ENCODE data around the gene NSMCE1. TPM values are rescaled to one million over a fixed set of nuclear protein-coding genes. Genes with fewer than 3 reads are reported as not detected.
A peak's percentile ranks its signal among the peaks of the same experiment; 100 is the strongest.

The NSMCE1 gene
- total and polyA plus RNA-seq, 2 donors (not counting 1 experiment from before 2014, with no cell fraction given): 29.0 to 61.9 TPM

- POLR2A ChIA-PET: interaction anchor here (0.6 to 2.4 kb wide), 13 partner anchors 10 to 318 kb away, joined by 3 to 24 read pairs (median 4); partner anchors contain the start of genes GTF3C1, KATNIP and KDM8
- H3K27me3 ChIP-seq (replicated peaks in 1 of 4; ENCODE audit: control extremely low read depth in 1 of 4, control insufficient read depth in 3 of 4, insufficient read depth in 4 of 4, low read length in 3 of 4): no peaks in the 10 kb centered on the region
- H2AFZ ChIP-seq (ENCODE audit: insufficient read depth, low read depth, low read length, poor library complexity, severe bottlenecking): peak overlapping the region; percentile 18
- peaks cover 28% of the 10 kb centered on the region for H3K79me2 ChIP-seq (ENCODE audit: control insufficient read depth, insufficient read depth, low read length)
- peak overlapping the region; percentile 96 for H3K27ac Mint-ChIP-seq
- H3K9me3 Mint-ChIP-seq (ENCODE audit: insufficient read depth): no peaks in the 10 kb centered on the region
- TF ChIP-seq CTCF (IDR thresholded peaks at IDR 0.05) (no peak), EZH2 (IDR thresholded peaks at IDR 0.05; ENCODE audit: borderline replicate concordance, insufficient read depth, low read depth, low read length, poor library complexity, severe bottlenecking) (no peak)
- H3K9ac ChIP-seq (ENCODE audit: low read length): peak overlapping the region; percentile 39
- peak overlapping the region; percentile 78 for H3K4me3 Mint-ChIP-seq
- intact Hi-C loops (cut with micrococcal nuclease): loop anchor here (1.0 to 5.0 kb wide), 3 partner anchors 29 to 50 kb away; partner anchors contain the start of gene KDM8
- no peaks in the 10 kb centered on the region for H4K20me1 ChIP-seq (ENCODE audit: control insufficient read depth, insufficient read depth, low read length, poor library complexity, severe bottlenecking)
- peaks cover 0 to 8% of the 10 kb centered on the region in 2 experiments for H3K36me3 ChIP-seq (replicated peaks in 1 of 2; ENCODE audit: control extremely low read depth in 1 of 2, control insufficient read depth in 1 of 2, extremely low read depth in 1 of 2, insufficient read depth in 2 of 2, low read length in 1 of 2)
- H3K27ac ChIP-seq (ENCODE audit: low read length in 2 of 2): peak overlapping the region; percentile 77 to 80
- peak overlapping the region; percentile 75 for H3K4me2 ChIP-seq (replicated peaks; ENCODE audit: low read depth, low read length, poor library complexity, severe bottlenecking)
- DNase-seq (peak; percentile 81), ATAC-seq (ENCODE audit: low read depth) (peak; percentile 68)
- peaks cover 88 to 93% of the 10 kb centered on the region in 2 donors for H3K4me1 ChIP-seq (ENCODE audit: control insufficient read depth in 2 of 2, insufficient read depth in 2 of 2, low read length in 2 of 2)
- no peaks in the 10 kb centered on the region for H3K9me3 ChIP-seq (ENCODE audit: control extremely low read depth in 1 of 3, control insufficient read depth in 2 of 3, insufficient read depth in 1 of 3, low read length in 2 of 3)
- CTCF ChIA-PET: interaction anchor here (0.6 to 10.0 kb wide), 25 partner anchors 8 to 221 kb away, joined by 3 to 172 read pairs (median 4); partner anchors contain the start of genes KDM8 and NSMCE1
- peak overlapping the region in 2 of 5 experiments; percentile 19 to 28 for H3K4me3 ChIP-seq (ENCODE audit: control extremely low read depth in 1 of 5, extremely low read depth in 1 of 5, insufficient read depth in 1 of 5, low read depth in 2 of 5, low read length in 4 of 5)
- whole genome bisulfite sequencing (ENCODE audit: insufficient coverage): 25% methylated on average over 25 of the region's 26 CpGs
- no peaks in the 10 kb centered on the region for H3K27me3 Mint-ChIP-seq
- peaks cover 82% of the 10 kb centered on the region for H3K4me1 Mint-ChIP-seq
These were observed 36.3 kb downstream of the NSMCE1 start for GRCh38 chr16:27232061-27232900.

Data from B cell (primary cell).